Measurements from ENCODE around the gene KCNQ1OT1.

GRCh38 chr11:2612884-2613571, 86.8 kb downstream of the KCNQ1OT1 start:
- TF ChIP-seq CTCF (IDR thresholded peaks at IDR 0.05) = no peak
- TF ChIP-seq POLR2A (IDR thresholded peaks at IDR 0.05; ENCODE audit: low read depth) = no peak
- TF ChIP-seq POLR2AphosphoS5 (IDR thresholded peaks at IDR 0.05) = no peak
- no peak for TF ChIP-seq EP300 (IDR thresholded peaks at IDR 0.05)
